Measurements from ENCODE around the gene XPNPEP1.

XPNPEP1 gene

GRCh38 chr10:109883859-109884771 is 39.2 kb downstream of the XPNPEP1 start:
- TF ChIP-seq RAD21 (IDR thresholded peaks at IDR 0.05; ENCODE audit: low read depth) (peak; percentile 95), TAF1 (IDR thresholded peaks at IDR 0.05; ENCODE audit: low read depth) (no peak)
- TF ChIP-seq, protein P1, sequence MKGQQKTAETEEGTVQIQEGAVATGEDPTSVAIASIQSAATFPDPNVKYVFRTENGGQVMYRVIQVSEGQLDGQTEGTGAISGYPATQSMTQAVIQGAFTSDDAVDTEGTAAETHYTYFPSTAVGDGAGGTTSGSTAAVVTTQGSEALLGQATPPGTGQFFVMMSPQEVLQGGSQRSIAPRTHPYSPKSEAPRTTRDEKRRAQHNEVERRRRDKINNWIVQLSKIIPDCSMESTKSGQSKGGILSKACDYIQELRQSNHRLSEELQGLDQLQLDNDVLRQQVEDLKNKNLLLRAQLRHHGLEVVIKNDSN (IDR thresholded peaks at IDR 0.05): peak; percentile 82
- TF ChIP-seq, protein P2, sequence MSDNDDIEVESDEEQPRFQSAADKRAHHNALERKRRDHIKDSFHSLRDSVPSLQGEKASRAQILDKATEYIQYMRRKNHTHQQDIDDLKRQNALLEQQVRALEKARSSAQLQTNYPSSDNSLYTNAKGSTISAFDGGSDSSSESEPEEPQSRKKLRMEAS (IDR thresholded peaks at IDR 0.05): peak; percentile 31; the same call in 1 of the 2 replicates

GRCh38 chr10:109882251-109883057 is 40.9 kb downstream of the XPNPEP1 start:
- TF ChIP-seq TAF1 (IDR thresholded peaks at IDR 0.05; ENCODE audit: low read depth): no peak
- no peak for TF ChIP-seq EP300 (IDR thresholded peaks at IDR 0.05; ENCODE audit: borderline replicate concordance)

GRCh38 chr10:109881769-109882057 is 41.6 kb downstream of the XPNPEP1 start:
- TF ChIP-seq FOXM1 (IDR thresholded peaks at IDR 0.05; ENCODE audit: borderline replicate concordance, low read depth) (no peak), ZBTB7A (IDR thresholded peaks at IDR 0.05; ENCODE audit: low read depth) (no peak), EP300 (IDR thresholded peaks at IDR 0.05; ENCODE audit: borderline replicate concordance) (no peak), TCF12 (IDR thresholded peaks at IDR 0.05; ENCODE audit: low read depth) (no peak), CREB1 (IDR thresholded peaks at IDR 0.05; ENCODE audit: low read depth) (no peak), EGR1 (IDR thresholded peaks at IDR 0.05) (no peak), CEBPB (IDR thresholded peaks at IDR 0.05) (no peak), RAD21 (IDR thresholded peaks at IDR 0.05; ENCODE audit: low read depth) (no peak), YY1 (IDR thresholded peaks at IDR 0.05; ENCODE audit: low read depth) (no peak), TEAD4 (IDR thresholded peaks at IDR 0.05) (no peak), TAF1 (IDR thresholded peaks at IDR 0.05; ENCODE audit: low read depth) (no peak), NFIC (IDR thresholded peaks at IDR 0.05) (no peak)
- TF ChIP-seq, protein P3, sequence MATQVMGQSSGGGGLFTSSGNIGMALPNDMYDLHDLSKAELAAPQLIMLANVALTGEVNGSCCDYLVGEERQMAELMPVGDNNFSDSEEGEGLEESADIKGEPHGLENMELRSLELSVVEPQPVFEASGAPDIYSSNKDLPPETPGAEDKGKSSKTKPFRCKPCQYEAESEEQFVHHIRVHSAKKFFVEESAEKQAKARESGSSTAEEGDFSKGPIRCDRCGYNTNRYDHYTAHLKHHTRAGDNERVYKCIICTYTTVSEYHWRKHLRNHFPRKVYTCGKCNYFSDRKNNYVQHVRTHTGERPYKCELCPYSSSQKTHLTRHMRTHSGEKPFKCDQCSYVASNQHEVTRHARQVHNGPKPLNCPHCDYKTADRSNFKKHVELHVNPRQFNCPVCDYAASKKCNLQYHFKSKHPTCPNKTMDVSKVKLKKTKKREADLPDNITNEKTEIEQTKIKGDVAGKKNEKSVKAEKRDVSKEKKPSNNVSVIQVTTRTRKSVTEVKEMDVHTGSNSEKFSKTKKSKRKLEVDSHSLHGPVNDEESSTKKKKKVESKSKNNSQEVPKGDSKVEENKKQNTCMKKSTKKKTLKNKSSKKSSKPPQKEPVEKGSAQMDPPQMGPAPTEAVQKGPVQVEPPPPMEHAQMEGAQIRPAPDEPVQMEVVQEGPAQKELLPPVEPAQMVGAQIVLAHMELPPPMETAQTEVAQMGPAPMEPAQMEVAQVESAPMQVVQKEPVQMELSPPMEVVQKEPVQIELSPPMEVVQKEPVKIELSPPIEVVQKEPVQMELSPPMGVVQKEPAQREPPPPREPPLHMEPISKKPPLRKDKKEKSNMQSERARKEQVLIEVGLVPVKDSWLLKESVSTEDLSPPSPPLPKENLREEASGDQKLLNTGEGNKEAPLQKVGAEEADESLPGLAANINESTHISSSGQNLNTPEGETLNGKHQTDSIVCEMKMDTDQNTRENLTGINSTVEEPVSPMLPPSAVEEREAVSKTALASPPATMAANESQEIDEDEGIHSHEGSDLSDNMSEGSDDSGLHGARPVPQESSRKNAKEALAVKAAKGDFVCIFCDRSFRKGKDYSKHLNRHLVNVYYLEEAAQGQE (IDR thresholded peaks at IDR 0.05; ENCODE audit: low read depth): no peak
- TF ChIP-seq, protein P1 (IDR thresholded peaks at IDR 0.05): no peak
- TF ChIP-seq, protein P2 (IDR thresholded peaks at IDR 0.05): no peak

- TF ChIP-seq NFIC (IDR thresholded peaks at IDR 0.05) (no peak), YY1 (IDR thresholded peaks at IDR 0.05; ENCODE audit: low read depth) (no peak), RAD21 (IDR thresholded peaks at IDR 0.05; ENCODE audit: low read depth) (no peak), EGR1 (IDR thresholded peaks at IDR 0.05) (no peak), TCF12 (IDR thresholded peaks at IDR 0.05; ENCODE audit: low read depth) (no peak), CREB1 (IDR thresholded peaks at IDR 0.05; ENCODE audit: low read depth) (no peak), FOXM1 (IDR thresholded peaks at IDR 0.05; ENCODE audit: borderline replicate concordance, low read depth) (no peak), EP300 (IDR thresholded peaks at IDR 0.05; ENCODE audit: borderline replicate concordance) (no peak), CEBPB (IDR thresholded peaks at IDR 0.05) (no peak), TAF1 (IDR thresholded peaks at IDR 0.05; ENCODE audit: low read depth) (no peak), TEAD4 (IDR thresholded peaks at IDR 0.05) (no peak), ZBTB7A (IDR thresholded peaks at IDR 0.05; ENCODE audit: low read depth) (no peak)
- TF ChIP-seq, protein P3 (IDR thresholded peaks at IDR 0.05; ENCODE audit: low read depth): no peak
- TF ChIP-seq, protein P2 (IDR thresholded peaks at IDR 0.05): no peak
- TF ChIP-seq, protein P1 (IDR thresholded peaks at IDR 0.05): no peak
Measured at GRCh38 chr10:109880886-109881768, 42.2 kb downstream of the XPNPEP1 start.

Measured in Ishikawa (cell line).